ENCODE data around the gene RAP2A.

RAP2A gene

DNA sequence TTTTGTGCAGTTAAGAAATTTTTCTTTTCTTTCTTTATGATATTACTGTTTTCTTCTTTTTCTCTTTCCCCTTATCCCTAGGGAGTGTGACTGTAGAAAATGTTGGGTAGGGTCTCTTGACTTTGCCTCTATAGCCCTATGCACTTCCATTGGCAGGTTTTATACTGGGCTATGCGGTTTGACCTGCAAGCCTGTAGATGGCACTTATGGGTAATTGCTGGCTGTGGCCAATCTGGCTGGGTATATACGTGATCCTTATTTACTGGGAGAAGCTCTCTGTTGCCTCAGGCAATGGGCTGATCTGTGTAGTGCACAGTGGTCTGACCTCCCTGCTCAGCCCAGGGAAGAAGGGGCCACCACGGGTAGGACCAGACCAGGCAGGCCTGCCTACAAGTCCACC lies 78.8 kb downstream of the RAP2A start:
- H3K27ac ChIP-seq = no peak overlapping the region
- TF ChIP-seq CTCF (conservative IDR thresholded peaks at IDR 0.05) = no peak

DNA sequence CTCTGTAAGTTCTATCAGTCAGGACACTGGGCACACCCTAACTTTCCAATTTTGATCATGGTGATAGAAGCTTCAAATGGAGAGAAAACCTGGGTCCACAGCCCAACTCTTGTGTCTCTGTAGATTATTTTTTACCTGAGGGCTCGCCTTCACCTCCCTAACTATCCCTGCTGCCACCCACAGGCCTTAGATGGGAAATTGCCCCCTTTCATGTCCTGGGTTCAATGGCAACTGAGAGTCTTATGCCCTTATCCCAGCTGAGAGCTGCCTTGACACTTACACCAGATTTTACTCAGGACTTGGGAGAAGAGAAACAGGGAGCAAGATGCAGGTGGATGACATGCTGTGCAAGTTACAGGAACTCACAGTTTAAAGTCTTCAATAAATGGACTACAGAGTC lies 81.7 kb downstream of the RAP2A start:
- no peak overlapping the region for H3K27ac ChIP-seq
- no peak for TF ChIP-seq CTCF (conservative IDR thresholded peaks at IDR 0.05)

DNA sequence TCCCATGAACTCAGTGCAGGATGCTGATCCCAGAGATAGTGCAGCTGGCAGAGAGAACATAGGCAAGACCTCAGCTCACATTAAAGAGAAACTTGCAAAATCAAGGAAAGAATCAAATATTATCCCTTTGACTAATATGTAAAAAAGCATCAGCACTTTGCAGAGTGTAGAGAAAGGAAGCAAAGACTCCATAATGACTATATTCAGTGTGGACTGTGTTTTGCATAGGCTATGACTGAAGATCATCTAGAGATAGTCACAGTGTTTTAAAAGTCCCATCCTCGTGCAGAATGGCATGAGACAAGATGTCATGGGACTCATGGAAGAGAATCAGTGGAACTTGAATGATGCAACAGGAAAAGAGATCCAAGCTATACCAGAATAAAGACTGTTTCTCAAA lies 84.0 kb downstream of the RAP2A start:
- no peak overlapping the region for H3K27ac ChIP-seq
- no peak for TF ChIP-seq CTCF (conservative IDR thresholded peaks at IDR 0.05)
